Globus pallidus (tissue), 1 donor: ENCODE results near the gene SPTLC3.

Experiments
- DNase-seq: peaks from one replicate; pipeline ENCODE4 v3.0.0-alpha.2; 2015; ENCODE audit warnings: low spot score

The SPTLC3 gene

GRCh38 chr20:13099676-13100075 lies 90.9 kb downstream of the SPTLC3 start:
- DNase-seq, result no peak

- no peak for DNase-seq
These were observed 92.5 kb downstream of the SPTLC3 start for GRCh38 chr20:13101276-13101675.

GRCh38 chr20:13101706-13102105 lies 92.9 kb downstream of the SPTLC3 start:
- no peak for DNase-seq

- DNase-seq, result no peak
These were observed 93.5 kb downstream of the SPTLC3 start for GRCh38 chr20:13102237-13102636.

- DNase-seq, result no peak
These were observed 93.9 kb downstream of the SPTLC3 start for GRCh38 chr20:13102694-13103093.

- no peak for DNase-seq
These were observed 96.3 kb downstream of the SPTLC3 start for GRCh38 chr20:13105039-13105438.

GRCh38 chr20:13105864-13106457 lies 97.2 kb downstream of the SPTLC3 start:
- peak; percentile 9 for DNase-seq

GRCh38 chr20:13109658-13110057 lies 100.9 kb downstream of the SPTLC3 start:
- no peak for DNase-seq

GRCh38 chr20:13110796-13111195 lies 102.0 kb downstream of the SPTLC3 start:
- no peak for DNase-seq

GRCh38 chr20:13111249-13111911 lies 102.6 kb downstream of the SPTLC3 start:
- no peak for DNase-seq

- no peak for DNase-seq
These were observed 105.0 kb downstream of the SPTLC3 start for GRCh38 chr20:13113731-13114130.

- DNase-seq, result no peak
These were observed 108.4 kb downstream of the SPTLC3 start for GRCh38 chr20:13117200-13117599.

- no peak for DNase-seq
These were observed 109.9 kb downstream of the SPTLC3 start for GRCh38 chr20:13118676-13119075.

GRCh38 chr20:13119583-13119982 lies 110.8 kb downstream of the SPTLC3 start:
- peak; percentile 58 for DNase-seq

- DNase-seq, result no peak
These were observed 111.7 kb downstream of the SPTLC3 start for GRCh38 chr20:13120471-13120870.

- DNase-seq, result no peak
These were observed 113.2 kb downstream of the SPTLC3 start for GRCh38 chr20:13121840-13122515.

GRCh38 chr20:13125486-13125885 lies 116.7 kb downstream of the SPTLC3 start:
- no peak for DNase-seq

GRCh38 chr20:13128173-13128572 lies 119.4 kb downstream of the SPTLC3 start:
- DNase-seq, result no peak

- no peak for DNase-seq
These were observed 121.4 kb downstream of the SPTLC3 start for GRCh38 chr20:13130061-13130706.

- DNase-seq, result no peak
These were observed 121.9 kb downstream of the SPTLC3 start for GRCh38 chr20:13130707-13131103.

- DNase-seq, result peak; percentile 53
These were observed 122.9 kb downstream of the SPTLC3 start for GRCh38 chr20:13131688-13132087.

- no peak for DNase-seq
These were observed 130.8 kb downstream of the SPTLC3 start for GRCh38 chr20:13139459-13140150.
